GM15510 (cell line): Measurements from ENCODE around the gene C14orf132.

Experiments used
- POLR2A ChIP-seq: IDR thresholded peaks from 3 replicates; pipeline ENCODE4 v1.6.1; 2011; ENCODE audit warnings: borderline replicate concordance; ENCODE audit not compliant: insufficient read length; ENCODE audit errors: extremely low read depth

C14orf132 gene

GRCh38 chr14:96062506-96062905 is 23.3 kb downstream of the C14orf132 start:
- no peak for TF ChIP-seq POLR2A

DNA sequence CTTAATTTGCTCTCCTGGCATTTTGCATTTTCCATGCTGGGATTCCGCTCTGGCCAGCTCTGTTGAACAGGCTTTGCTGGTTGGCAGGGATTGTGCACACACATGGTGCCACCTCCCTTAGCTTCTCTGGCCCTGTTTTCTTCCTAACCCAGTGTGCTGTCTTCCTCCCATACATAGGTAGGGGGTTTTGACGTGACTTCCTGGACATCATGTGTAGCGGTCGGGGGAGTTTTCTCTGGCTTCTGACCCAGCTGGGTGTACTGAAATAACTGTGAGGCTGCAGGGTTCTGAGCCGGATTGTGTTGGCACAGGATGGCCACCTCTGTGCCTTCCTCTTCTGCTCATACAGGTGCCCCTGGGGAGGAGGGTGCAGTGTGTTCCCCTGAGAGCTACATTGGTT is 25.7 kb downstream of the C14orf132 start:
- no peak for TF ChIP-seq POLR2A

DNA sequence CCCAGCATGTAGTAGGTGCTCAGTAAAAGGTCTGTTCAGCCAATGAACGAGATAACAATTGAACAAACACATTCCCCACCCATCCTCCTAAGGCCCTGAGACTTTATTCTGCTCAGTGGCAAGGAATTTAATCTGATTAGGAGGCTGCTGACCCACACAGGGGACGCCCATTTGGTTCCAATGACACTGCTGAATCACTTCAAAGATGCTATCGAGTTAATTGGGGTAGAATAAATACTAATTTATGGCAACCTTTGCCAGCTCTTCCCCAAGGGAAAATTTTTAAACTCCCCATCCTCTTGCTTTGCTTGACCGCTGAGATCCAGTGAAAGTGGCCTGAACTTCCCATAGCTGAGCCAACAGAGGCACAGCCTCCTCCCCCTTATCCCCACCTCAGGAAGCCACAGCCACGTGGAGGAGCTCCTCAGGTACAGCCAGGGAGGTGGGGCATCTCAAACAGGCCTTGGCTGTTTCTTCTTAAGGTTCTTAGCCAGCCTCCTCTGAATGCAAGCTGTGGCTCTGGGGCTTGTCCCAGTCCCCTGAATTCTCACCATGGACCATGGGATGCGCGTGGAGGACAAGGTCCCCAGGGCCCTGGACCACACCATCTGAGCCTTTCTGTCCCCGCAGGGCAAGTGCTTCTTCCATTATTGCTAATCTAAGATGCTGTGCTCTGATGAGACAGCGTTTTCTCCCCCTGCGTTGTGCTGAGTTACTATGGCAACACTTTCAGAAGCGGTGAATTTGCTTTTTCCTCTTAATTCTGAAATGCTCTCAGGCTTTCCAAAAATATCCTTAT is 26.7 kb downstream of the C14orf132 start:
- no peak for TF ChIP-seq POLR2A

GRCh38 chr14:96066976-96067375 is 27.8 kb downstream of the C14orf132 start:
- no peak for TF ChIP-seq POLR2A

- TF ChIP-seq POLR2A, result no peak
Measured at GRCh38 chr14:96067985-96068930, 29.1 kb downstream of the C14orf132 start.

DNA sequence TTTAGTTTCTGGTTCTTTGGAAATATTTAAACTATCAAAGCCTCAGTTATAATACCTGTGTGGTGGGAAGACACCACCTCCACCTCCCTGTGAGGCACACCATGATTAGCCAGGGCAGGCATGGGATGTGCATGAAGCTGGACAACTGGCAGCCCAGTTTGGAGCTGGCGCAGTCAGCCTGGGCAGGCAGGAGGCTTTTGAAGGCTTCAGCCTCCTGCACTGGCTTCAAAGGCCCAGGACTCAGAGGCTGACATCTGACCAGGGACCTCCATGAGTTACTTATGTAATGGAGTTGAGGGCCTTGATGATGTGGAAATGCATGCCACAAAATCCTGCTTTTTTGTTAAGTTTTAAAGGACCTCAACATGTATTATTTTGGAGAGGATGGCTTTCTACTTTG is 30.3 kb downstream of the C14orf132 start:
- no peak for TF ChIP-seq POLR2A

DNA sequence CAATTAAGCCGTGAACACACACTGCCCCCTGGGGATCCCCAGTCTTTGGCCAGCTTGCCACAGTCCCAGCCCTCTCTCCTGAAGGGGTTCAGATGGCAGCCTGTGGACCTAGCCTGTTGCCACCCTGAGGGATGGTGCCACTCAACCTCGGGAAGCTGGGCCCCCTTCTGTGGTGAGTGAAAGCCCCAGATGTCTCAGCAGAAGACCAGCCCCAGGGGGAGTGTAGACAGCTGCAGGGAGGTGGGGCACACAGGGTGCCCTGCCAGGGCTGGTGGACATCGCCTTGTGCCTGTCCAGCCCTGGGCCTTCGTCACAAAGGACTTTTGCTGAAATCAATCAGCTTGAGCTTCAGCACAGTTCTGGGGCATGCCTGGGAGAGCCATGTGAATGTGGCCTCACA is 32.4 kb downstream of the C14orf132 start:
- TF ChIP-seq POLR2A, result no peak

- no peak for TF ChIP-seq POLR2A
Measured at GRCh38 chr14:96072076-96072475, 32.9 kb downstream of the C14orf132 start.

GRCh38 chr14:96072746-96073145 is 33.6 kb downstream of the C14orf132 start:
- TF ChIP-seq POLR2A, result no peak

- no peak for TF ChIP-seq POLR2A
Measured at GRCh38 chr14:96077983-96078624, 38.9 kb downstream of the C14orf132 start.

DNA sequence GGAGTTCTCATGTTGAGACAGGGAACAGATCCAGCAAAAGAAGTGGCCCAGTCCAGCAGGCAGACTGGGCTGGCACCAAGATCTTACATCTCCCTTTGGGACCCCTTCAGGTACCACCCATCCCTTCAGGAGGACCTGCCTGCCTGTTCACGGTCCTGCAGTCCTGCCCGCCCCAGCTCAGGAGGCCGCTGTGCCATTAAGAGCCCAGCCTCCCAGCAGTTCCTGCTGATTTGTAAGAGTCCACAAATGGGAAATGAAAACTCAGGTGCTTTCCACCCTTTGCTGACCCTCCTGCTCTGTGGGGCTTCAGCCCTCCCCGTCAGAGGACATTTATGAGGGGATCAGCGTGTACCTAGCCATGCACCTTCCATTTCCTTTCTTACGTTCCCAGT is 39.5 kb downstream of the C14orf132 start:
- TF ChIP-seq POLR2A, result no peak

- TF ChIP-seq POLR2A, result no peak
Measured at GRCh38 chr14:96079066-96079465, 39.9 kb downstream of the C14orf132 start.

- TF ChIP-seq POLR2A, result no peak
Measured at GRCh38 chr14:96080571-96080970, 41.4 kb downstream of the C14orf132 start.

DNA sequence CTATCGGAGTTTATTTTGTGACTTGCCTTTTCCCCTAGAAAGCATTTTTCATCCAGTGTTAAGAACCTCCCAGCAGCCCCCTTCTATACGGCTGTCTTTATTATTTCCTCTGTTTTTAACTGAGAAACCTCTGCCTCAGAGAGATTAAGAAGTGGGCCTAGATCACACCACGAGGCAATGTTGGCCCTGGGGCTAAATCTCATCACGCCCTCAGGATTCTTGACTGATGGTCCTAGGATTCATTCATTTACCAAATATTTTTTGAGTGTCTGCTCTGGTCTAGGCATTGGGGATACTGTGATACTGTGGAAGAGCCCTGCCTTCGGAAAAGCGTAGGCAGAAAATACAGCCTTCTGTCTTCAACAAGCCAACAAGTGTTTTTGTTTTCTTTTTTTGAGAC is 42.1 kb downstream of the C14orf132 start:
- no peak for TF ChIP-seq POLR2A
